BJ (cell line): ENCODE measurements around the gene AMPD1. TPM values are rescaled to one million over a fixed set of nuclear protein-coding genes. Genes with fewer than 3 reads are reported as not detected.

Source experiments
- CTCF ChIA-PET: fragments of 350-600 bp; formaldehyde crosslinking; extraction: SDS; loops from one replicate; lab custom pipeline; 2021; ENCODE audit warnings: antibody characterized with exemption, inconsistent platforms; lab: Yijun Ruan, JAX
- POLR2A ChIA-PET: fragments of 300-600 bp; sonication (Branson Sonifier 250); formaldehyde crosslinking; extraction: SDS; loops from one replicate; lab custom pipeline; 2021; ENCODE audit warnings: antibody characterized with exemption; lab: Charles Lee
- DNase-seq: peaks from one replicate; pipeline ENCODE4 v3.0.0-alpha.2; 2011; ENCODE audit warnings: low read depth
- H3K27me3 ChIP-seq: 2 replicates; pipeline ENCODE4 v1.6.0; 2011; ENCODE audit warnings: low read length; ENCODE audit not compliant: control insufficient read depth, insufficient read depth
- H3K36me3 ChIP-seq: 2 replicates; pipeline ENCODE4 v1.5.1; 2011; ENCODE audit warnings: low read length; ENCODE audit not compliant: control insufficient read depth, insufficient read depth
- H3K4me3 ChIP-seq: 2 replicates; pipeline ENCODE4 v1.5.1; 2011; ENCODE audit warnings: low read depth, mild to moderate bottlenecking, control low read depth, low read length
- CTCF ChIP-seq: IDR thresholded peaks from 2 replicates; pipeline ENCODE4 v1.5.1; 2011; ENCODE audit warnings: low read depth, mild to moderate bottlenecking, control low read depth, inconsistent platforms, low read length, moderate library complexity; ENCODE audit not compliant: insufficient read depth
- polyA plus RNA-seq: library from polyadenylated mRNA; depleted of rRNA; stranded (reverse); fragments of >200 nt; gene quantifications from 2 replicates; pipeline ENCODE4 v1.2.3, GENCODE V29; 2011

The AMPD1 gene
- polyA plus RNA-seq, 1 experiment = not detected

- Histone ChIP-seq H3K36me3 (no peaks in the 10 kb centered on the region), H3K27me3 (0 out of 2 replicates have a peak, but pooled peaks cover 2% of the 10 kb centered on the region), H3K4me3 (no peak overlapping the region)
- no peak for TF ChIP-seq CTCF
- CTCF ChIA-PET = interaction anchor here (0.8 kb wide), 1 partner anchor 21 kb away, joined by 4 read pairs; the partner anchor contains the start of gene DENND2C
- POLR2A ChIA-PET = no interaction called here
- no peak for DNase-seq
Measured at GRCh38 chr1:114691061-114691460, 4.3 kb downstream of the AMPD1 start.

- H3K27me3 ChIP-seq = 0 out of 2 replicates have a peak, but pooled peaks cover 2% of the 10 kb centered on the region
- no peak overlapping the region for H3K4me3 ChIP-seq
- CTCF ChIA-PET = no interaction called here
- POLR2A ChIA-PET = no interaction called here
- no peak for DNase-seq
- no peak for TF ChIP-seq CTCF
- no peaks in the 10 kb centered on the region for H3K36me3 ChIP-seq
Measured at GRCh38 chr1:114690148-114690547, 5.2 kb downstream of the AMPD1 start.

- DNase-seq = no peak
- POLR2A ChIA-PET = no interaction called here
- TF ChIP-seq CTCF = no peak
- CTCF ChIA-PET = no interaction called here
- Histone ChIP-seq H3K4me3 (no peak overlapping the region), H3K36me3 (no peaks in the 10 kb centered on the region), H3K27me3 (0 out of 2 replicates have a peak, but pooled peaks cover 2% of the 10 kb centered on the region)
Measured at GRCh38 chr1:114688526-114688925, 6.8 kb downstream of the AMPD1 start.

- ChIA-PET POLR2A (no interaction called here), CTCF (no interaction called here)
- H3K4me3 ChIP-seq = no peak overlapping the region
- H3K27me3 ChIP-seq = 0 out of 2 replicates have a peak, but pooled peaks cover 4% of the 10 kb centered on the region
- no peaks in the 10 kb centered on the region for H3K36me3 ChIP-seq
- no peak for DNase-seq
- no peak for TF ChIP-seq CTCF
Measured at GRCh38 chr1:114685851-114686250, 9.5 kb downstream of the AMPD1 start.

- Histone ChIP-seq H3K27me3 (peaks cover 6% of the 10 kb centered on the region), H3K4me3 (no peak overlapping the region), H3K36me3 (no peaks in the 10 kb centered on the region)
- ChIA-PET POLR2A (no interaction called here), CTCF (no interaction called here)
- DNase-seq = no peak
- no peak for TF ChIP-seq CTCF
Measured at GRCh38 chr1:114677691-114678090, 17.7 kb downstream of the AMPD1 start.
